IPS-18c (cell line): Measurements from ENCODE around the gene KCNAB1.
"Not testable (repeated sequence)": the region's sequence is repeated elsewhere in the genome, so short reads cannot be mapped to it uniquely, and the experiment has no call there.

Experiments
- H3K4me3 ChIP-seq: 2 replicates; pipeline ENCODE4 v1.7.0; 2013; ENCODE audit warnings: low read depth, mild to moderate bottlenecking, low read length, moderate library complexity; ENCODE audit not compliant: insufficient read depth
- H3K9me3 ChIP-seq: one replicate; pipeline ENCODE4 v1.6.1; 2013; ENCODE audit warnings: mild to moderate bottlenecking, low read length, moderate library complexity; ENCODE audit not compliant: control insufficient read depth, insufficient read depth

Gene KCNAB1

DNA sequence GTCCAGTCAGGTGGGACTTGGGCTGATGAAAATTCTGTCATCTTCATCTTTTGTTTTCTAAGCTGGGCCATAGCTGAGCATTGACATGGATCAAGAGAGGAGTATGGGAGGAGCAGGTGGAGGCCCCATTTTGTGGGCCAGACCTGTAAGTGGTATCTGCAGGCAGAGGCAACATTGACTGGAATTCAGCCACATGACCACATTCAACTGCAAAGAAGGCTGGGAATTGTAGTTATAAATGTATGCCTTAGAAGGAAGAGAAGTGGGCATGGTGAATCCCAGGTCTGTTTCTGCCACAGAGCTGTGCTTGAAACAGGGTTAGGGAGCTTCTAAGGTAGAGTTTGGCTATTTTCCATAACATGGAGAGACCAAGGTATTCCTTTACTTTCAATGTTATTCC is 11.4 kb downstream of the KCNAB1 start:
- H3K4me3 ChIP-seq: no peak overlapping the region
- no peaks in the 10 kb centered on the region for H3K9me3 ChIP-seq

DNA sequence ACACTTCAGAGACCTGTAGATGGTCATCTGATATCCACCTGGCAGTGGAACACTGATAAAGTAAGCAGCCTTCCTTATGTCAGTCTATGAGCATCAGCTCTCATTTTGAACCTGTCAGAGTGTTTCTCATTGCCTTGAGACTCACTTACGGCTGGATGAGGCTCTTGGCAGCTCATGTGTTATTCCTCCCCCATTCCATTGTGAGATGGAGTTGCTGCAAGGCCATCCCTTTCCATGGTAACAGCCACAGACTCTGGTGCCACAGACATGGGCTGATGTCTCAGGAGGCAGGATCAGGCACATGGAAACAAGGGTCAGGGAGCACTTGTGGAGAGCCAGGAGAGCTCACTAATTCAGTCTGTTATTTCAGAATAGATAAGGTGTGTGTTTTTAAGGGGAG is 11.9 kb downstream of the KCNAB1 start:
- Histone ChIP-seq H3K4me3 (no peak overlapping the region), H3K9me3 (no peaks in the 10 kb centered on the region)

DNA sequence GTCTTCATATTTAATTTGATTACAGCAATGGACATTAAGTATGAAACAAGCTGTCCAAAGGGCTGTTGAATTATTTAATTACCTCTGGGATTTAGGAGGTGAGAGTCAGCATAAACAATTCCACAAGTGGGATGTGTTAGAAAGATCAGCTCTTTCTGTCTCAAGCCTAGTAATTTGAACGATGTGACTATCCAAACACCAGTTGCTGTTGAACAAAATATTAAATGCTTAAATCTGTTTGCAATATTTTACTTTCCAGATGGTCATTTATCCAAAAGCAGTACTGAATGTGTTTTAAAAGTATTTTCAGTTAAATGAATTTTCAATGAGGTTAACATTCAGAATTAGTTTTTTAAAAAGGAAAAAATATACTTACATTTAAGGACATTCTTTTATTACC is 12.7 kb downstream of the KCNAB1 start:
- Histone ChIP-seq H3K4me3 (no peak overlapping the region), H3K9me3 (no peaks in the 10 kb centered on the region)

DNA sequence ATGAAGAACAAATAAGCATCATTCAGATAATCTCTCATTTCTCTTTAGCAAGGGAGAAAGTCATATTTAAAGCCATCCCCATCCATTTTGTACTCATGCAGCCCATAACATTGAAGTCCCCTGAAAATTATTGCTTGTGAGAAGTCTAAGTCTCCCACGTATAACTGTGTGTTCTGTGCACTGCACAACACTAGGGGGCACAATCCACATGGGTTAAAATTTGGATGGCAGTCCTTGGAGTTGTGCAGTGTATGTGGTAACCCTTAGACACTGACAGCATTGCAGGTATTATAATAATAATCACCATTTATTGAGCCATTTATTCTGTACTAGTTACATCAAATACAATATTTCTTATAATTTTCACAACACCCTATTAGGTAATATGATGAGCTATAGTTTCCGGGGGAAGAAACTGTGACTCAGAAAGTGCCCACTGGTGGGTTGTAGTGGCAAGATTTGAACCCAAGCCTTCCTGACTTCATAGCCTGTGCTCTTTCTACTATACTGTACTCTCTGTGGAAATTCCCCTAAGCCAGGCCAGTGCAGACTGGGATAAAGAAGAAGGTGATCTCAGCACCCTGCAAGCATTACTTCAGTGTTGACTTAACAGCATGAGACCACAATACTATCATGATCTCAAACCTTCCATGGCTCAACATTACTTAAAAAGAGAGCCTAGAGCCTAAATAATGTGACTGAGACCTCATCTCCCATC is 15.7 kb downstream of the KCNAB1 start:
- no peaks in the 10 kb centered on the region for H3K9me3 ChIP-seq

DNA sequence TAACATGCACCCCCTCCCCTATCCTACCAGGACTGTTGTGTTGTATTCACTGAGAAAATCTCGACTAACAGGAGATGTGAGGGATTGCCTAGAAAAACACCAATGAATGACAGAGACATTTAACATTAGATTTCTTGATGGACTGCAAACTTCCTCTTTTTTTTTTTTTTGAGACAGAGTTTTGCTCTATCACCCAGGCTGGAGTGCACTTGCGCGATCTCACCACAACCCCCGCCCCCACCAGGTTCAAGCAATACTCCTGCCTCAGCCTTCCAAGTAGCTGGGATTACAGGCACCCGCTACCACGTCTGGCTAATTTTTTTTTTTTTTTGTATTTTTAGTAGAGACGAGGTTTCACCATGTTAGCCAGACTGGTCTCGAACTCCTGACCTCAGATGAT is 17.0 kb downstream of the KCNAB1 start:
- H3K4me3 ChIP-seq, H3K9me3 ChIP-seq: not testable (repeated sequence)

More for the DNA sequence above, 15.7 kb downstream of the KCNAB1 start:
- H3K4me3 ChIP-seq: no peak overlapping the region

DNA sequence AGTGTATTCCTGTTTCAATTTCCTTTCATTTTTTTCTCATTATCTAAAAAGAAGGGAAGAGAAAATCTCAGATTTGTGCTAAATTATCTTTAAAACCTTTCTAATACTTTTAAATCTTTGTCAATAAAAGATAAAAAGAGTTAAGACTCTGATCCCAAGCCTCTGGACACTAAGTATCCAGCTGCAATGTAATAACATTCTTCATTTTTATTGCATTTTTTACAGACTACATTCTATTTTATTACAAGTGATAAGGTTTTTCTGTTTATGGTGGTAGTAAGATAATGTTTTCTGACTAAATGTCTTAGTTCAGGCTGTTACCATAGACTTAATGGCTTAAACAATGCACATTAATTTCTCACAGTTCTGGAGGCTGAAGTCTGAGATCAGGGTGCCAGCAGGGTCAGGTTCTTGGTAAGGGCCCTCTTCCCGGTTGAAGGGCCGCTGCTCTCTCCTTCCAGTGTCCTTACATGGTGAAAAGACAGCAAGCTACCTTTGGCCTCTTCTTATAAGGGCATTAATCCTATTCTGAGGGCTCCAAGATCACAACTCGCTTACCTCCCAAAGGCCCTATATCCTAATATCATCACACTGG is 19.7 kb downstream of the KCNAB1 start:
- Histone ChIP-seq H3K4me3 (no peak overlapping the region), H3K9me3 (no peaks in the 10 kb centered on the region)

DNA sequence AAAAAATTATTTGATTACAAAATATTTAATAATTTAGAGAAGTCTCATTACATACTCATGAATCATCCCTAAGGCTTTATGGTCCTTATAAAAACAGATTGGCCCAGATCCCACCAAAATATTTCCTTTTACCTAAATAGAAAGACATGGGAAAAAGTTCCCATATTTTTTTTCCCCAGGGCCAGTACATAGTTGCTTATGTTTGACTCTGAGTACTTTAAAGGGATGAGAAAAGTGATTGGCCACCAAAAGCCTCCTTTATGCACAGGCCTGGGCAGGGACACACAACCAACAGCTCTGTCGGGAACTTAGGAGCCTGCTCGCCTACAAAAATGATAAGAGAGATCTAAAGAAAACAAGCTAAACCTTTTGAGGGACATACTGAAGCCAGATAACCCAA is 22.3 kb downstream of the KCNAB1 start:
- Histone ChIP-seq H3K9me3 (no peaks in the 10 kb centered on the region), H3K4me3 (no peak overlapping the region)

DNA sequence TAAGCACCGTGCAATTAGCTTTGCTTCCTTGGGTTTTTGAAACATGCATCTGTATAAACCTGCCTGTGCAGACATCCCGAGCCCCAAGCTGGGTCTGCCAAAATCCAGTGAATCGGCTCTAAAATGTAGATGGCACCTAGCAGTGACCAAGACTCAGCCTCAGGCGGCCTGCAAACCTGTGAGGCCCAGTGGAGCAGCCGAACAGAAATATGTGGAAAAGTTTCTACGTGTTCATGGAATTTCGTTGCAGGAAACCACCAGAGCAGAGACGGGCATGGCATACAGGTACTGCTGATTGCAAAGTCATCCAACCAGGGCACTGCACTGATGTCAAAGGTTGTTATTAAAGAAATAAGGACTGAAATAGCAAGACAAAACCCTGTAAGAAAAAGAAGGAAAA is 22.8 kb downstream of the KCNAB1 start:
- H3K4me3 ChIP-seq: no peak overlapping the region
- H3K9me3 ChIP-seq: no peaks in the 10 kb centered on the region

DNA sequence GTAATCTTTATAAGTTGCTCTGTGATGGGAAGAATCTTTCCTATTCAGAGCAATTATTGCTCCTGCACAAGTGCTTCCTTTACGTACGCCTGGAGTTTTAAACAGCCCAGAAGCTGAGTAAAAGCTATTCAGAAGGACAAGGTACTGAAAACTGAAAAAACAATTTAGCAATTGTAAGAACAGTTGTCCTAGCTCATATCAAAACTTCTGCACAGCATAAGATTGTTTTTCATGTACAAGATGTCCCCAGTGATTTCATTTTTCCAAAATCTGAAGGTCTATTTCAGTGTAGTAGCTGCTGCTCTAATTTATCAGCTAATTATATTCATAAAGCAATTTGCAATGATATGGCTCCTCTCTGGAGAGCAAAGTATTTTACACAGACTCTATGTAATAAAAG is 23.7 kb downstream of the KCNAB1 start:
- no peak overlapping the region for H3K4me3 ChIP-seq

DNA sequence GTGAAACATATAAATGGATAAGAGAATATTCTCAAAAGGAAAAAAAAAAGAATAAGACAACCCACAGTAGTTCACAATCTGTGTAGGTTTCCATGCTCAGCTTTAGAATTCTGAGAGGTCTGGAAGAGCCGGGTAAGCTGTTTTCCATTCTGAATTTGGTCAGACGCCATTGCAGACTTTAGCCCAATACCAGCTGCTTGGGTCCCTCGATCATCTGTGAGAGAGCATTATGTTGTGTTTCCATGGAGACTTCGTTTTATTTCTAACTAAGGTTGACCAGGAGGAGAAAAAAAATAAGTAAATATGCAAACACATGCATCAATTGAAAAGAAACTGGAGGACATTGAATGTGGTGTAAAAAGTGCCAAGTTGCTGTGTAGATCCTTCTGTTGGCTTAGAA is 25.5 kb downstream of the KCNAB1 start:
- no peaks in the 10 kb centered on the region for H3K9me3 ChIP-seq
- no peak overlapping the region for H3K4me3 ChIP-seq

More for the DNA sequence above, 23.7 kb downstream of the KCNAB1 start:
- no peaks in the 10 kb centered on the region for H3K9me3 ChIP-seq

DNA sequence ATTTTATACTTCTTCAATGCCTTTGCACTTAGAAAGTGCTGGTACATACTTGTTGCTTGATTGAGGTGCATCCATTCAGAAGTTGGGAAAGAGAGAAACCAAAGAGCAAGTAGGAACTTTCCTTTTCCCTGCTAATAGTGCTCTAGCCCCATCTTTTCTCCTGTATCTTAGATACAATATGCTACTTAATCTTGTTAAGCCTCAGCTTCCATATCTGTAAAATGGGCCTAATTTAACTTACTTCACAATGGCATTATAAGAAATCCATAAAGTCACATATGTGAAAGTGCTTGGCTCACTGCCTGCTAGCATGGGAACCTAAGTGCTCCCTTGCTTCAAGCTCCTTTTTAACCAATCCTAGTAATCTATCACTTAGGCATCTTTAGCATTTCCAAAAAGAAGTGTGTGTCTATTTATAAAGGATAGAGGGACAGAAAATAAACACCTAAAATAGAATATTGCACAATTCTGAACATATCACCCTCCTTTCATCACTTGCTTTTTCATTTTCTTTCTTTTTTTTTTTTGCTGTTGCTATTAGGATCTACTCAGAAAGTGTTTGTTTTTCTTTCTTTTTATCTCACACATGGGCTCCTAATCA is 28.1 kb downstream of the KCNAB1 start:
- Histone ChIP-seq H3K4me3 (no peak overlapping the region), H3K9me3 (no peaks in the 10 kb centered on the region)

DNA sequence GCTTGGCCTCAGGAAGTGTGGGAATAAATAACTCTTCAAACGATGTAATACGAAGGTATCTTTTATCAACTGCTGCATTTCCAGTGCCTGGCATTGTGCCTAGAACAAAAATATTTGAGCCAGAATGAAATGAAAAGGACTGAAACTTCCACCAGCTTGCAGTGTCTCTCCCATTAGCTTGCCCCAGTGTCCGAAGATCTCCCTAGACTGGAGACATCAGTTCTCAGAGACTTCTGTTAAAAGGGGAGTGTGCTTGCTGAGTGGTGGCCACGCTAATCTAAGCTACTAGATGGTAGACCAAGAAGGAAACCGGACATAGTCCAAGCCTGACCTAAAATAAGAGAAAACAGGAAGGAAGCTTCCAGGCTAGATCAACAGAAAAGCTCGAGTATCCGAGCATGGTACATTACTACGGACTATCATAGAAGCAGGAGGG is 28.6 kb downstream of the KCNAB1 start:
- Histone ChIP-seq H3K9me3 (no peaks in the 10 kb centered on the region), H3K4me3 (no peak overlapping the region)

DNA sequence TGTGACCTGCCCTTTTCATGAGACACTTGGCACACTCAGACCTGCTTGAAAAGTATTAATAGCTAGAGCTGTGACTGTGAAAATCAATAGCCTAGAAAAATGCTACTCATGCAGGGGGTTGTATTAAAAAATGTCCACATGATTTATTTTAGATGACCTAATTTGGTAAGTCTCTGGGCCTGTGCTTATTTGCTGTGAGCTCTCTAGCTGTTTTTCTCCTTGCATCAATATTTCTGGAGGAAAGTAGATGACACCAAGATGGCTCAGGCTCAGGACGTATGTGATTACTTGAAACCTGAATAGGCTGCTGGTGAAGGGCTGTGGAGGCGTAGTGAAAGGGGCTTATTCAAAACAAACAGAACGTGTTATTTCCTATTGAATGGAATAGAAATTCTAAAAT is 29.5 kb downstream of the KCNAB1 start:
- no peak overlapping the region for H3K4me3 ChIP-seq
- no peaks in the 10 kb centered on the region for H3K9me3 ChIP-seq

DNA sequence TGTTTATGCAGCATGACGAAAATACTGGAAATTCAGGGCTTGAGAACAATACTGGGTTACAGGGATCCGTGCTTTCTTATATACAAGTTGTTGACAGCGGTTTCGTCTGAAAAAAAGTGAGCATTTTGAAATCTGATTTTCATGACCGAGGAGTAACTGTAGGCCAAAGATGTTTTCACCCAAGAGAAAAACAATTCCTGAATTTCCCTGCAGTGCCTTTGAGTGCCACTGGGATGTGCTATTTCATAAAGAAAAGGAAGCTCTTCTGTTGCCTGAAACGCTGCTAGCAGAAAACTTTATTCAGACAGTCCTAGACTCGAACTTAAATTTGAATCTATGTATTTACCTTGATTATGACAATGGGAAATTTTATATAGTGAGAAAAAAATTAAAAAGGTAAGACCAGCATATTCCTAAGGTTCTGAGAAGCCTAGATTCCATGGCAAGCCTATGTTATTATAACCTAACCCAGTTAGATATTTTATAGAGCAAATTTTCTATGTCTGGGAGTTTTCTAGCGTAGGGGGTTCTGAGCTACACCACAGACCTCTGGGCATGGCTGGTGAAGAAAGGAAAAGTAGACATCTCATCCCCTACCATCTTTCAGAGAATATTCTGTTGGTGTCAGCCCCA is 30.2 kb downstream of the KCNAB1 start:
- Histone ChIP-seq H3K9me3 (no peaks in the 10 kb centered on the region), H3K4me3 (no peak overlapping the region)

DNA sequence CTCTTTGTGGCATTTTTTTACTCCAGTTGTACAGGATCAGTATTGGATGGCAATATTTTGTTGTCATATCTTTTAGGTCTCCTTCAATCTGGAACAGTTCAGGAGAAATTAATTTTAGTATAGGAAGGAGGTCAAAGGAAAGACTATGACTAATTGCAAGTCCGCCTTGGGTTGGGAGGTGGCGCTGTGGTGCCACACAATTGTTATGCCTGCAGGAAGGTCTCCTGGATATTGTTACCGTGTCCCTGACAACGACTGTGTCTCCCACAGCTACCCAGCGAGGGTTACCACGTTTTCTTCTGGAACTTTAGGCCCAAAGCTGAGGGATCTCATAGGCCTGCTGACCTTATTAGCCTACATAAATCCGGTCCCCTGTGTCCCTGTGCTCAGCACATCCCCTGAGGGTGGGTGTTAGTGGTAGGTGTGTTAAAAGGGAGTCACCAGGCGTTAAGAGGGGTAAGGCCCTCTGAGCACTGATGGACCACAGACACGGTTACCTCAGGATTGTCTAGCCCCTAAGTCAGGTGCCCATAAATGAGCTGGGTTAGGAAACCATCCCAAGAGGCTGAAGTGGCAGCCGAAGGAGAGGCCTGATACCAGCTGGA is 31.5 kb downstream of the KCNAB1 start:
- Histone ChIP-seq H3K9me3 (no peaks in the 10 kb centered on the region), H3K4me3 (no peak overlapping the region)

DNA sequence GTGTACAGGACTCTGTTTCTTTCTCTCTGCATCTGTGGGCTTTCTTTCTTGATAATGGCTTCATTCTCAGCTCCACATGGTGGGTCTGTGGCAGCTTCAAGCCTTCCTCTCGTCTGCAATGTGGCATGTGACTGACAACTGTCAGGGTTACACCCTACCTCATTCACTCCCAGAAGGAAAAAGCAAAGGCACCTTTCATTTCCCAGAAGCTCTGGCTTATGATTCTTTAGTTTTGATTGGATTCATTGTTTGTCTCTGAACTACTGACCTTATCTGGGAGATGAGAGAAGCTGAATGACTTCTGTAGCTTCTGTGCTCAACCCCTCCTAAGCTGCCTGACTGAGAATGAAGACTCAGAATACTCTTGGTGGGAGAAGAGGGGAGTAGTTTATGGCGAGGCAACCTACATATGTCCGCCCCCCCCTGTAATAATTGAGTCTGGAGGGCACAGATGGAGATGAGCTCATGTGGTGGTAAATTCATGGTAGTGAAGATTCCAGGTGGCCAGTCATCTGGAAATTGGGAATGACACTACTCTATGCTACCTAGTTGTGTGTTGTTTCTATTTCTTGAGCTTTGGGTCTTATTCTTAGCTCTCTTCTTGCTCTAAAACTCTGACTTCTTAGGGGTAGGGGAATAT is 38.4 kb downstream of the KCNAB1 start:
- no peak overlapping the region for H3K4me3 ChIP-seq

DNA sequence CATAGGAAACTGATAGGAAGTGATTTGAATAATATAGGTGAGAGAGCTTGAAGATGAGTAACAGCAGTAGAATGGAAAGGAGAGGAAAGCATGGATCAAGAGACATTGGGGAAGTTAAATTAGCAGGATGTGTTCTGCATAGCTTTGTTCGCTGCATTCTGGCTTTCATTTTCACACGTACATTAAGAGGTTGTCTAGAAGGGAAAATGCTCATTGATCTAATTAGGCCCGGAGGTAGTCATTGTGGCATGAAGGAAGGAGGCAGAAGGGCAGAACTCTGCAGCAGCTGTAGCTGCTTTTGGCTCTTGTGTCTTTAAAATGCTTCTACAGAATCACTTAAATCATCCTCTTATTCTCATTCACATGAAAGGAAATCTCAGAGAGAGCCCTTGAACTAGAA is 40.3 kb downstream of the KCNAB1 start:
- Histone ChIP-seq H3K4me3 (no peak overlapping the region), H3K9me3 (no peaks in the 10 kb centered on the region)

More for the DNA sequence above, 38.4 kb downstream of the KCNAB1 start:
- no peaks in the 10 kb centered on the region for H3K9me3 ChIP-seq
